ENCODE data around the gene OCA2. TPM values are rescaled to one million over a fixed set of nuclear protein-coding genes. Genes with fewer than 3 reads are reported as not detected.

OCA2 gene
- total and polyA plus RNA-seq, 2 of the 4 experiments (the other 2 are of a cell fraction) = under 0.01 to 0.03 TPM

- H2AK5ac ChIP-seq (ENCODE audit: low read depth, low read length) = no peak overlapping the region
- H3K56ac ChIP-seq (ENCODE audit: extremely low read depth, insufficient read depth, low read length) = no peak overlapping the region
- H2BK120ac ChIP-seq (ENCODE audit: low read depth, low read length) = no peak overlapping the region
- H3K9me3 ChIP-seq (ENCODE audit: control insufficient read depth, insufficient read depth, low read length) = peaks cover 12% of the 10 kb centered on the region
- no peak overlapping the region for H2BK5ac ChIP-seq (ENCODE audit: low read depth, low read length, poor library complexity, severe bottlenecking)
- H3K4me2 ChIP-seq (ENCODE audit: low read depth, low read length) = no peak overlapping the region
- no peak overlapping the region for H2AK9ac ChIP-seq (replicated peaks; ENCODE audit: low read depth, low read length, poor library complexity)
- H4K5ac ChIP-seq (ENCODE audit: low read depth, low read length) = no peak overlapping the region
- H3K4ac ChIP-seq (ENCODE audit: low read depth, low read length) = no peak overlapping the region
- H2BK20ac ChIP-seq (ENCODE audit: low read depth, low read length) = no peak overlapping the region
- no peak overlapping the region for H3K23ac ChIP-seq (ENCODE audit: low read depth, low read length)
- TF ChIP-seq RAD21 (IDR thresholded peaks at IDR 0.05; ENCODE audit: low read length) (no peak), MAFK (IDR thresholded peaks at IDR 0.05; ENCODE audit: low read depth, low read length) (no peak), ELK1 (IDR thresholded peaks at IDR 0.05; ENCODE audit: borderline replicate concordance, low read depth, low read length) (no peak), MAZ (IDR thresholded peaks at IDR 0.05; ENCODE audit: borderline replicate concordance, low read depth, low read length) (no peak), RCOR1 (IDR thresholded peaks at IDR 0.05; ENCODE audit: insufficient replicate concordance, low read length) (no peak), CHD1 (IDR thresholded peaks at IDR 0.05; ENCODE audit: low read depth, low read length) (no peak), USF2 (IDR thresholded peaks at IDR 0.05; ENCODE audit: low read depth, low read length) (no peak), SMC3 (IDR thresholded peaks at IDR 0.05; ENCODE audit: low read depth, low read length) (no peak), CEBPB (IDR thresholded peaks at IDR 0.05; ENCODE audit: low read depth, low read length) (no peak), BHLHE40 (IDR thresholded peaks at IDR 0.05; ENCODE audit: low read depth, low read length) (no peak), MXI1 (IDR thresholded peaks at IDR 0.05; ENCODE audit: borderline replicate concordance, low read depth, low read length) (no peak)
- DNase-seq (no peak), ATAC-seq (ENCODE audit: low read depth) (no peak)
- no peak overlapping the region for H3K18ac ChIP-seq (ENCODE audit: low read depth, low read length)
- ChIA-PET CTCF (interaction anchor here (0.8 kb wide), 1 partner anchor 1131 kb away, joined by 3 read pairs; no protein-coding TSS in a partner anchor), POLR2A (ENCODE audit: unreplicated experiment) (no interaction called here)
- no peak overlapping the region for H2AFZ ChIP-seq (replicated peaks; ENCODE audit: low read length, poor library complexity)
- no peaks in the 10 kb centered on the region for H3K36me3 ChIP-seq (ENCODE audit: control insufficient read depth, insufficient read depth, low read length)
- BruUV-seq (replicated peaks) = no TSS peak
- in situ Hi-C loops (cut with MboI; ENCODE audit: low sequenced_read_pairs) = no loop called here
- H3K27me3 ChIP-seq (ENCODE audit: control insufficient read depth, insufficient read depth, low read length) = no peaks in the 10 kb centered on the region
- dilution Hi-C loops (cut with HindIII; ENCODE audit: low sequenced_read_pairs, unreplicated experiment) = no loop called here
- no peaks in the 10 kb centered on the region for H3K79me1 ChIP-seq (ENCODE audit: low read depth in 1 of 2, low read length in 2 of 2)
- 39% methylated on average over 3 of the region's 13 CpGs; no CpG with 5 or more reads in 1 of the 2 experiments for WGBS, 2 experiments (ENCODE audit: extremely low coverage in 2 of 2, insufficient read length in 1 of 2)
- H4K8ac ChIP-seq (ENCODE audit: low read depth in 2 of 2, low read length in 2 of 2) = no peak overlapping the region
- no peaks in the 10 kb centered on the region for H4K20me1 ChIP-seq (ENCODE audit: insufficient read depth, low read length)
- H3K9me1 ChIP-seq (ENCODE audit: insufficient read depth, low read length) = no peaks in the 10 kb centered on the region
- no peaks in the 10 kb centered on the region for H3K4me1 ChIP-seq (ENCODE audit: control insufficient read depth, insufficient read depth, low read length)
- no peak overlapping the region for H3K9ac ChIP-seq (ENCODE audit: low read depth, low read length)
- no peak overlapping the region for H2BK15ac ChIP-seq (ENCODE audit: low read depth, low read length)
- intact Hi-C loops (cut with micrococcal nuclease) = no loop called here
- no peak overlapping the region for H3K27ac ChIP-seq (ENCODE audit: insufficient read depth, low read length)
- no peak overlapping the region for H3K4me3 ChIP-seq (ENCODE audit: insufficient read depth, low read depth, low read length)
- H3K14ac ChIP-seq (replicated peaks; ENCODE audit: low read depth, low read length) = no peak overlapping the region
- no peak overlapping the region for H4K91ac ChIP-seq (ENCODE audit: insufficient read depth, low read depth, low read length)
Observed at GRCh38 chr15:28022181-28022580, 76.9 kb downstream of the OCA2 start.

Data from IMR-90 (cell line).